ENCODE data around the gene LPP.

The LPP gene

DNA sequence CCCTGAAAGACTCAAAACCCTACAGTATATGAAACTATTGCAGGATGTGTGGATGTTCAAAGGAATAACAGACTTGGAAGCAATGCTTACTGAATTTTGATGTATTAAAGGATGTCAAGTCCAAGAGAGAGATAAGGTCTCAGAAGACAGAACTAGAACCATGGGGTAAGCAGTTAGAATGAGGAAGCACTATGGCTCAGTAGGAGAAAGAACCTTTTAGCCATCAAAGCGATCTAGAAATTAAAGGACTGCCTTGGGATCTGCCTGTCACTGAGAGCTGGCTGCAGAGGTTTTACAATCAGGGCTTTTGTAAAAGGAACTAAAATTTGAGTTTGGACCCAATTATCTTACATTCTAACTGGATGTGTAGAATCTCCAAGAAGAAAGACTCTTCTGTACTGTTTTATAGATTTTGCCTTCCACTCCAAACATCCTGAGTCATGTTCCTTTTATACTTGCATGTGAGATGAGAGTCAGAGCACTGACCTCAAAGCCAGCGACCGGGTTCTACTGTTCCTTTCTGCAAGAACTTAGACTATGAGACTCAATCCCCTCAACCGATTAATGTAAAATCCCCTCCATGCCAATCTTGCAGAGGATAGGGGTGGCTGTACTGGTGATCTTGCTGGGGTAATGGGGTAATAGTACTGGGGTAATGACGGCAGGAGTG lies 605.5 kb downstream of the LPP start:
- no peak for DNase-seq (ENCODE audit: low read depth)

DNA sequence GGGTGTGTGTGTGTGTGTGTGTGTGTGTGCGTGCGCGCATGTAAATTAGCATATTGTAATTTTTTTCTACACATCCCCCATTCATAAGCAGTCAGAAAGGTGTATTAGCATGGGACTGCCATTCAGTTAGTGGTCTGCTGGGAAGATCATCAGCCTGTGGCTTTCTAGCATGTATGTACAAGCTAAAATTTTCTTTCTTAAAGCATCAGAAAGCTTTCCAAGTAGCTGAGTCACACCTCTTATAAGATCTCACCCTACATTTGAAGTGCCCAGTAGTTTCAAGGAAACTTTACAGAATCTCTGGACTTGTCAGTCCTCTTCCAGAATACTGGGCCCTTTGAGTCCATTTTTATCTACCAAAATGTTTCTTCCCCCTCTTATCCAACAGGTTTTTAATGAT lies 606.5 kb downstream of the LPP start:
- no peak for DNase-seq (ENCODE audit: low read depth)

DNA sequence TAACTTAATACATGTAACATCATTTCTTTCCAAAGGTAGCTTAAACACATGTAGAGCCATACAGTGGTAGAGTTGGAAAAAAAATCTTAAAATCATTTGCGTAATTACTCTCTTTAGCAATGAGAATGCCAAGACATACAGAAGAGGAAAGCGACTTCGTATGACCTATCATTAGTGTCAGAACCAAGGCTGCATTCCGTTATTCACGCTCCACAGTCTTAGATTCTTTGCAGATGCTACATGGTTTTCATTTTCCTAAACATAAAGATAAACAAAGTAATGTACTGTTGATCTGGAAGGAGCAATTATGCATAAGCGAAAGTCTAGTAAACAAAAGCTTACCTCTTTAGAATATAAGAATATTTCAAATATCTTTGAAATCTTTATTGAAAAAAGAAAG lies 607.5 kb downstream of the LPP start:
- no peak for DNase-seq (ENCODE audit: low read depth)

DNA sequence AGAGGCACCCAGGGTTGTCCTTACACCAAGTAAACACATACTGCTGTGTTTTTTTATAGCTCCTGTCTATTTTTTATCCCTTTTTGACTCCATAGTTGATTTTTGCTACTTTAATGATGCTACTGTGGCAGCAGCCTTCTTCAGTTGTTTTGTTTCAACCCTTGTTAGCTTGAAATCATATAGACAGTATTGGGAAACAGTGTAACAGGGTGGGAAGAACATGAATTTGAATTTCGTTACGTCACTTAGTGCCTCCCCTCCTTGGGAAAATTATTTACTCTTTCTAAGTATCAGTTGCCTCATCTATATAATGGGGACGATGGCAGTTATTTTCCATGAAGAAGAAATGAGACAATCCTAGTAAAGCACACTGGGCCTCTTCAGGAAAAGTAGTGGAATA lies 608.0 kb downstream of the LPP start:
- DNase-seq (ENCODE audit: low read depth): no peak

DNA sequence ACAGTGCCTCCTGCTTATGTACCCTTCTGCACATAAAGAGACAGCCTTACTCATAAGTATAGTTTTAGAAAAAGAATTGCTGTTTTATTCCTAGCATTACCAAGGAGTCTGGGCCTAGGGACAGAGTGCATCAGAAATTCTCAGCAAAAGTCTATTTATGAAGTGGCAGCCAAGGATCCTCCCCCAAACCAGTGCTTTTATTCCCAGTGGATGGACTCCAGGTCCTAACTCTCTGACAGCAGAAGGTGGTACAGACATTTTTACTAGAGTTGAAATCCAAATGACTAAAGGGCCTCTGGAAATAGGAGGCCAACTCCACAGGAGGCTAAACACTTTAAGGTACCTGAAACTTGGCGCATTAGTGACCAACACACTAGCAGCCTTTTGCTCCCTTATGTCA lies 610.7 kb downstream of the LPP start:
- DNase-seq (ENCODE audit: low read depth): no peak

DNA sequence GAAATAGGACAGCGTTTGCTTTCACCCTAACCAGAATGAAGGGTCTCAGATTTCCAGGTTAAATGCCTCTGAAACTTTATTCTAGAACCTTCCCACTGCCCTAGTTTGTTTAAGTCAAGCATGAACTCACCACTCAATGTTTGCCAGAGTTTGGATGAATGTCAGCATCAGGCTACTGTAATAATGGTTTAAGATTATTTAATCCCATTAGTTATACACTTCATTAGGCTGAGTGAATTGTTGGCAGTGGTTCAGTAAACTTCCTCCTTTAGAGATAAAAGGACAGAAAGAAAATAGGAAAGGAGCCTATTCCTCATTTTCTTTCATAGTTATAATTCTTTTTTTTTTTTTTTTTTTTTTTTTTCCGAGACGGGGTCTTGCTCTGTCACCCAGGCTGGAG lies 615.9 kb downstream of the LPP start:
- DNase-seq (ENCODE audit: low read depth): no peak

DNA sequence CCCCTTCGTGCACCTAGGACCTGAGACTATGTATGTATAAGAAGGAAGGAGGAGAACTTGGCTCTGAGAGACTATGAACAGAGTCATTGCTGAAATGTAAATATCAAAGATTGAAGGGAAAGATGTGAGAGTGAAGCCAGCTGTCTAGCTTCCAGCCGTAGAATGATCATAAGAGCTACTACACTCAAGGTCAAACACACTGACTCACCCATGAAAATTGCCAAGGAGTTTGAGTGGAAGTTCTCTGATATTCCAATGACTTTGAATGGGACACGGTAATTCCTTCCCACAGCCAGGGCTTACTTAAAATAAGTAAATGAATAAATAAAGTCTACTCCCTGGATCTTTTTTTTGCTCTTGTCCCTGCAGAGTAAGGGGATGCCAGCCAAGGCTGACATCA lies 618.9 kb downstream of the LPP start:
- DNase-seq (ENCODE audit: low read depth): no peak

DNA sequence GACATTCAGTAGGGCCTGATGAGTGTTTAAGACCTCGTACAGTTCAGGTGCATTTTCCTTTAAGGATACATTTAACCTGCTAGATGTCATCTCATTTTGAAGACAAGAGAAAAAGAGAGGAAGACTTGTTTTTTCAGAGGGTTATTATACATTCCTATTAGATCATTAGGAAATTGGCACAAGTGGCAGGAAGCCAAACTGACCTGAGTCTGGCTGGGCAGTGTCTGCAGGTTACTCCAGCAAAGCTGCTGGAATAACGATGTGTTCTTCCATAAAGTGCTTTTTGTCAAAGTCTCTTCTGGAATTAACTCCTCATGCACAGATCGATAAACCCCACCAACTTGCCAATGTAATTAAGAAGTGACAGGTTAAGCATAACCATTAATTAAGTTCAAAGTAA lies 621.5 kb downstream of the LPP start:
- no peak for DNase-seq (ENCODE audit: low read depth)

DNA sequence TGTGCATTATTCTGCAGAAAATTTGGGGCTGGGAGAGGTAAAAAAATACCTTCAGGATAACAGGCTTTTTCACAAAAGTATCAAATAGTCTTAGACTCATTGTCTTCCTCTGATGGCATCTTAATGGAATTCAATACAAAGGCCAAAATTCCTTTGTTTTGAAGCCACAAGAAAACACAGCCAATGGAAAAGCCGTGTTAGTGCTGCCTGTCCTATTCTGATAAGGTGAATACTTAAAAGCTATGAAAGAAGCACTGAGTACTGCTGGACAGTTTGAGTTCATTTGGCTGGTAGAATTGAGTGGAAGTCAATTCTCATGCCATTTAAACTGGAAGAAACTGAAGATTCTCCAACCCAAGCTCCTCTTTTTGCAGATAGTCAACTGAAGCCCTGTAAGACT lies 622.5 kb downstream of the LPP start:
- no peak for DNase-seq (ENCODE audit: low read depth)

DNA sequence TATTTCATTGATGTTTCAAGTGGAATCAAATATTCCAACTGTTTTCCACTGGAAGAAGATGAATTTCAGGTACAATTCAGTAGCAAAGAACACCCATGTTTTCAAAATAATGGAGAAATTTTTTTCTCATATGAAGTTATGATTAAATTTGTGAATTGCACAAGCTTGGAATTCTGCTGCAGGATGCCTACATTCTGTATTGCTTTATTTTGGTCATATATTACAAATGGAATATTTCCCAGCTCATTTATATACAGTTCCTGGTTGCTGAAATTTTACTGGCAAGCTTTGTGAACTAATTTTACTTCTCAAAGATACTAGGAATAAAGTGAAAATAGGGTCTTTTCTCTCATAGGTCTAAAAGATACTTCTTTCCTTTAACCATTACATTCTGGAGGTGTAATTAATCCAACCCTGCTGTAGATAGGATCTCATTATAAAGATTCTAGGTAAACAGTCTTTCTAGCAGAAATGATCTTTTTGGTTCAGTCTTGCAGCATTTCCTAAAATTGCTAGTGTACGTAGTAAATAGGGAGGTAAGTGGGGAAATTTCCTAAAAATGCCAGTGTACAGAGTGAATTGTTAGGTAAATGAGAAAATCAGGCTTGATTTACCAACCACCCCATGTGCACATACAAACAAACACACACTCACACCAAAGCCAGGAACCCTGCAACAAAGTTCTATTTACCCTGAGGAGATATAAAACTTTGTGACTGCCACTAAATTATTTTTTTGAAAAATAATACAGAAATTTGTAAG lies 624.3 kb downstream of the LPP start:
- DNase-seq (ENCODE audit: low read depth): no peak

DNA sequence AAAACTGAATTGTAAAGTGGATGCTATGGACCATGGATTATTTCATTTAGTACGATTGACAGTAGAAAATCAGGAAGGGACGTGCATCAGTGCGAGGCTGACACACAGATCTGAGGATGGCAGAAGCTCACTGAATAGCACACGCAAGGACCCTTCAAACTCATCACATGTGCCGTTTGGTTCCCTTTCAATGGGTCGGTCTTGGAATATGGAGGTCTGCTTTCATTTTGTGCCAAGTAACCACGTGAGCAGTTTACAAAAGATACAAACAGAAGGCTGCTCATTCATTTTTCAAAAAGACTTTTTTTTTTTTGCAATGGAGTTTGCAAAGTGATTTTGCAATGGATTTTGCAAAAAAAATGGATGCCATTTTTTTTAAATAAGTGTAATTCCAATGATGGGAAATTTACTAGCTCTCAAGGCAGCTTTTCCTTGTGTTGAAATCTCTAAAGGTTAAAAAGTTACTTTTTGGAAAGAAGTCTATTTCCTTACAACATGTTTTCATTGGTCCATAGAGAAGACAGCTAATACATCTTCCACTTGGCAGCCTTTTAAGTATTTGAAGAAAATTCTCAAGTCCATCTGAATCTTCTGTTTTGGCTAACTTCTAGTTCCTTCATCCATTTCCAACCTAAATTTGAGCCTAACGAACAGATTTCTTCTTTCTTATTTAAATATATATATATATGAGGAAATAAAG lies 625.5 kb downstream of the LPP start:
- DNase-seq (ENCODE audit: low read depth): no peak

DNA sequence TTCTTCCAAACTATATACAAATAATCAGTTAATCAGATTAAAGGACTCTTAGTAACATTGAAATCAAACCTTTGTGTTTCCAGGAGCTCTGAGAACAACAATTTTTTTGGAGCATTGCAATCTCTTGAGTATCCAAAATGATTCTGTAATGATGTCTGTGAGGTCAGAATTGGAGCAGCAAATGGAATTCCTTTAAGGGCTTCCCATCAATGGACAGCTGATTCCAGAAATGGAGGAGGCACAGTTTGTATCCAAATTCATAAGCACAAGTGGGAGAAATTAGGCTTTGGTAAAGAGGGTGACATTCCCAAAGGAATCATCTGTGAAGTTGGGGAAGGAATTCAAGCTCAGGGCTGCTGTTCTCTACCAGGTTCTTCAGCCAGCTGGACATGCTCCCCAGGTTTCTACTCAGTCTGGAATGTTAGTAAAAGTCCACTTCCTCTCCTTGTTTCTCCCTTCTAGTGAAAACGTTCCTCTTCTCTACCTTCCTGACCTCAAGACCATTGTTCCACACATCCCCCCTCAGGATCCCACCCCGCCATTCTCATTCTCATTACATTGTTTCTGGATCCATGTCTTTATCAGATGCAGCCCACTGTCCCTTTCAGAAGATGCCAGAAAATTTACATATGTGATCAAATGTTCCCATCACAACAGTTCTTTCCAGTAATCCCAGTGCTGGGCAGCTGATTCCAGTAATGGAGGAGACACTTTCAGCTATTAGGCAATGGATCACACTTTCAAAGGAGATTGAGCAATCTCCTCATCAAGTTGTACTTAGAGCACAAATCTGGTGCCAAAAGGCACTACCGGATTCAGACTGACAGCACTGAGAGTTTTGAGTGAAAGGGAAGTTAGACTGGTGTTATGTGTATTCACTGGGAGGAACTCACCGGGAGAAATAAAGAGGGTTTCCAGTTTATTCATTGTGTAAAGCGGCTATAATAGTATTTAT lies 626.5 kb downstream of the LPP start:
- DNase-seq (ENCODE audit: low read depth): no peak

DNA sequence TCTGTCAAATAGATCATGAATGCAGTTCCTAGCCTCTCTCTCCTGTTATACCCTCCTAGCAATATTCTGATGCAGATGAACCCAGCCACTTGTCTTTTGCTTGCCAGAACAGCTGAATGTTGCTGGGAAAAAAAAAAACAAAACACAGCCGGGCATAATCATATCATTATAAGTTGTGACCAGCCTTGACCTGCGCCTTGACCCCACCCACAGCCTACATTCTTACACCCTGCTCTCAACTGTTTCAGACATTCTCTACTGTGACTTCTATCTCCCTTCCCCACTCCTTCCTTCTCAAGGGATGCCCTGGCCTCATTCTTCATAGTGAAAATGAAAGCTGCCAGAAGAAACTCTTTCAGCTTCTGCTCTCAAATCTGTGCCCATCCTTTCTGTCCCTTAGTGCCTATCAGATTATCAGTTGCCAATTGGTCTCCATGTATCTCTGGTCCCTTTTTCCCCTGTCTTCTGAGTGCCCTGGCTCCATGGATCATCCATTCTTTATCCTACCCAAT lies 628.7 kb downstream of the LPP start:
- no peak for DNase-seq (ENCODE audit: low read depth)

DNA sequence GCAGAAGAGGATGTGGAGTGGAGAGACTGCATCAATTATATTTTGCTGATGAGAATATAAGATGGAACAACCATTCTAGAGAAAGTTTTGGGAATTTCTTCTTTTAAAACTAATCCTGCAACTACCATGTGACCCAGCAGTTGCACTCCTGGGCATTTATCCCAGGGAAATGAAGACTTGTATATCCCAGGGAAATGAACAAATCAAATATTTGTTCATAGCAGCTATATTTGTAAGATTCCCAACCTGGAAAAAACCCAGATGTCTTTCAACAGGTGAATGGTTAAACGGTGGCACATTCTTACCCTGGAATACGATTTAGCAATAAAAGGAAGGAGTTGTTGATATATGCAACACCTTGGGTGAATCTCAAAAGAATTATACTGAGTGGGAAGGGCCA lies 632.5 kb downstream of the LPP start:
- DNase-seq (ENCODE audit: low read depth): no peak

DNA sequence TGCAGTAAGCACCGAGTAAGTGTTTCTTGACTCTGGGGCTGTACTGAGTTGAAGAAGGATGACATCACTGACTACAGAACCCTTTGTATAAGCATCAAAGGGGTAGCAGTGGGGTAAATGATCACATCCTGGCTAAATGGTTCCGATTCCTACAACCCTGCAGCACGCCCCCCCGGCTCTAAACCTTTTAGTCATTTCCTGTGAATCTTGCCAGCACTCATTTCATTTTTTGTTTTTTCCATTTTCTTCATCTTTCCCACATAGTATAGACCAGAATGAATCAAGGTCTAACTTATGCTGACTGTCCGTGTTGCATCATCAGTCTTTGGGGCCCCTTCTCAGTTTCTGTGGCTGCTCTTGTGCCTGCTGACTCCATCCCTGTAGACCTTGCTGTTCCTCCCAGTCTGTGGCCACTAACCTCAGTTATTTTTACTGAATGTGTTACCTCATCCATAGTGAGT lies 634.7 kb downstream of the LPP start:
- peak; percentile 21 for DNase-seq (ENCODE audit: low read depth)

DNA sequence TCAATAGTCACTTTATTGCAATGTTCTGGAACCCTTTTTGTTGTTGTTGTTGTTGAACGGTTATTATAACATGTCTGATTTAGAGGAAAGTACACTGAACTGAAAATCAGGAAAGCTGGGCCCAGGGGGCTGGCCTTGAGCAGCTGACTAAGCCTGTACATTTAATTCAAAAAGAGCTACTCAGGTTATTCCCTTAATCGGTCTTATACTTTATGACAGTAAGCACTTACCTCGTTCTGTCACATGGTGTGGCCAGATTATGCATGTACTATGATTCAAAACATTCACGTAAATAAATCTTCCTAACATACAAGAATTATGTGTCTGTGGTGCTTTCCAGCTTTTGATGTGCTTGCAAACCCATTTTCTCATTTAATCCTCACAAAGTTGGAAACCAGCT lies 635.3 kb downstream of the LPP start:
- no peak for DNase-seq (ENCODE audit: low read depth)

DNA sequence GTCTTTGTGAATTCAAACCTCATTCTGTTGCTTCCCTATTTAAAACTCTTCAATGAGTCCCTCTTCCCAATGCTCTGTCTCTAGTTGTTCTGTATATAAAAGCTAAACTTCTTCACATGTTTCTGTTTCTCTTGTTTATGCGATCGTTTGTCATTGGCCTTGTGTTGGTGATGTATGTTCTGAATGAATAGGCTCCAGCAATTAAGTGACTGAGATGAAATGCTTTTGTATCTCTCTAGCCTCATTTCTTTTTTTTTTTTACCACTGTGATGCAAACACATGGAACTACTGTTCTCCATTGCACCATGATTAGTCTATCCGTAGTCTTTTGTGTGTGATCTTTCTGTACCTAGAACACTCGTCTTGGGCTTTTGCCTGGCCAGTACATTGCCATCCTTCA lies 637.4 kb downstream of the LPP start:
- DNase-seq (ENCODE audit: low read depth): no peak

DNA sequence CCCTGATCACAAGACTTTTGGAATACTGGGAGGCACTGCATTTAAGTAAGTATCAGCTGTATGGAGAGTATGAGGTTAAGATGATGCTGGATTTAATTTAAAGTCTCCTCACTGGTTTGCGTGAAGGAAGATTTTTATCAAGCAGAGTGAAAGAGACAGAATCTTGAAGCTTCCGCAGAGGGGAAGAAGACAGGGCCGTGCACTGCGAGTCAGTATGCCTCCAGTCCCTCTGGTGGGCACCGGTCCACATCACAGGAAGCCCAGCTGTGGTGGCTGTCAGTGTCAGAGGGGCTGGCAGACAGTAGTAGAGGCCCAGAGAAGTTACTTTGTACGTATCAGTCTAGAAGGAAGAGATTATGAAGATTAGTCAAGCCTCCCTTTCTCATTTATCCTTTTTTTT lies 638.8 kb downstream of the LPP start:
- DNase-seq (ENCODE audit: low read depth): no peak

DNA sequence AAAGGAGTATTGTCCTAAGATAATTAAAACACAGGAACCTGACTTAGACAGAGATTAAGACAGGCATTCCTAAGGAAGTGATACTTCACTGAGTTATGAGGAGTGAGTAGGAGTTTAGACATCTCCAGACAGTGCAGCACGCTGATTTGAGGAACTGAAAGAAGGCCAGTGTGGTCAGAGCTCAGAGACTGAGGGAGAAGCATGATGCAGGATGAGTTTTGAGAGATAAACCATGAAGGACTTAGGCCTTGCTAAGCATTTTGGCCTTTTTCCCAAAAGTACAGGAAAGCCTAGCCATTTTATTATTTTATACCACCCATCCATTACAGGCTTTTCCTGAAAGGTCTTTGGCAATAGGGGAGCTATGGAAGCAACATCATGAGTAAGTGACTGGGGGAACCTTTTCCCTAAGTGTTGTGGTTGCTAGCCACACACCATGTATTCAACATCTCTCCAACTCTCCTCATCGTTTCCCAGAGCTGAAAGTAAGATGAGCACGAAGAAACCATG lies 642.2 kb downstream of the LPP start:
- no peak for DNase-seq (ENCODE audit: low read depth)

DNA sequence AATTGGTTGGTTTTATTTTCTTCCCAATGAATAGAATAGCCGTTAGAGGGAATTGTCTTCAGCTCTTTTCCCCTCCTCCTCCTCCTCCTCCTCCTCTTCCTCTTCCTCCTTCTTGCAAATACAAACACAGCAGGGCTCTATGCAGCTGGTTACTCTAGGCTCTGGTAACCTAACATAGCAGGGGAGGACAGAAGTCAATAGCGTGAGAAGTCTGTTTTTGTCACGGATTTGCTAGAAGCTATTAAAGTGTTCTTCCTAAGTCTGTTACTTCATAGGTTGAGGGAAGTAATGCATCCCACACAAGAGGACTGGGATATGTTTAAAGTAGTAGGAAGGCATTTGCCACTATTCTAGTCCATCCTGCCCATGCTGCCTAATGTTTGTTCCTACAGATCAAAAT lies 643.1 kb downstream of the LPP start:
- no peak for DNase-seq (ENCODE audit: low read depth)

DNA sequence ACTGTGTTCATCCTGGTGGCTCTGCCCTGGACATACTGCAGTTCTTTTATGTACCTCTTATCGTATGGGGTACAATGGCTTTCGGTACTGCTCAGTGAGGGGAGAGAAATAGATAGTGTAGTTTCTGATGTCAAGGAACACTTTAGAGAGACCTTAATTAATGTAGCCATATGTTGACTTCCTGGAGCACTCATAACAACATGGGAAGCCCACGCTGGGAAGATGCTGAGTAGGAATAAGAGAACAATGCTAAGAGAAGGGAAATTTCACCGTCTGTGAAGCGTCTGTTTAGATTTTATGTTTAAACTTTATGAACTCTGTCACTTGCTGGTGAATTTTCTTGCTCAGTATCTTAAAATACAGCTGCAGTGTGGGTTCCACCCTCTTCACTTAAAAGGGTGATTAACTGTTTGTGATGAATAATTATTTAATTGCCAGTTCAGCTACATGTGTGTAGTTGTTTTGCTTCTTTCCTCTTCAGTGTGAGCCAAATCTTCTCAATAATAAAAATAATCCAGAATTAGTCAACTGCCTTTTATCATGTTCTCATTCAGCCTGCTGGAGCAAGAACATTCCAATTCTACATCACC lies 644.7 kb downstream of the LPP start:
- no peak for DNase-seq (ENCODE audit: low read depth)
